ENCODE measurements around the gene FARP1.

FARP1 gene

GRCh38 chr13:98466634-98467236, 323.8 kb downstream of the FARP1 start:
- no peak for TF ChIP-seq FOXM1 (IDR thresholded peaks at IDR 0.05; ENCODE audit: borderline replicate concordance, low read depth)
- peak; percentile 48 for TF ChIP-seq RAD21 (IDR thresholded peaks at IDR 0.05; ENCODE audit: low read depth)

- no peak for TF ChIP-seq CREB1 (IDR thresholded peaks at IDR 0.05; ENCODE audit: low read depth)
- TF ChIP-seq RAD21 (IDR thresholded peaks at IDR 0.05; ENCODE audit: low read depth) = no peak
- no peak for TF ChIP-seq TCF12 (IDR thresholded peaks at IDR 0.05; ENCODE audit: low read depth)
- TF ChIP-seq NFIC (IDR thresholded peaks at IDR 0.05) = no peak
- no peak for TF ChIP-seq FOXM1 (IDR thresholded peaks at IDR 0.05; ENCODE audit: borderline replicate concordance, low read depth)
- TF ChIP-seq EP300 (IDR thresholded peaks at IDR 0.05; ENCODE audit: borderline replicate concordance) = no peak
- TF ChIP-seq CEBPB (IDR thresholded peaks at IDR 0.05) = no peak
Measured at GRCh38 chr13:98467263-98467985, 324.5 kb downstream of the FARP1 start.

GRCh38 chr13:98468361-98468760, 325.5 kb downstream of the FARP1 start:
- TF ChIP-seq RAD21 (IDR thresholded peaks at IDR 0.05; ENCODE audit: low read depth) = 0 out of 2 replicates have a peak, but pooled peaks have one; percentile 16
- no peak for TF ChIP-seq CEBPB (IDR thresholded peaks at IDR 0.05)
- TF ChIP-seq TCF12 (IDR thresholded peaks at IDR 0.05; ENCODE audit: low read depth) = no peak

- TF ChIP-seq TAF1 (IDR thresholded peaks at IDR 0.05; ENCODE audit: low read depth) = no peak
- TF ChIP-seq YY1 (IDR thresholded peaks at IDR 0.05; ENCODE audit: low read depth) = no peak
- TF ChIP-seq RAD21 (IDR thresholded peaks at IDR 0.05; ENCODE audit: low read depth) = no peak
Measured at GRCh38 chr13:98468929-98469328, 326.0 kb downstream of the FARP1 start.

- TF ChIP-seq MAX (IDR thresholded peaks at IDR 0.05) = no peak
- TF ChIP-seq TCF12 (IDR thresholded peaks at IDR 0.05; ENCODE audit: low read depth) = no peak
- no peak for TF ChIP-seq REST (IDR thresholded peaks at IDR 0.05; ENCODE audit: low read depth)
- TF ChIP-seq RAD21 (IDR thresholded peaks at IDR 0.05; ENCODE audit: low read depth) = no peak
Measured at GRCh38 chr13:98470920-98471319, 328.0 kb downstream of the FARP1 start.

GRCh38 chr13:98471934-98472333, 329.0 kb downstream of the FARP1 start:
- TF ChIP-seq USF1 (IDR thresholded peaks at IDR 0.05) (no peak), FOXM1 (IDR thresholded peaks at IDR 0.05; ENCODE audit: borderline replicate concordance, low read depth) (no peak), EGR1 (IDR thresholded peaks at IDR 0.05) (no peak), NFIC (IDR thresholded peaks at IDR 0.05) (no peak), CREB1 (IDR thresholded peaks at IDR 0.05; ENCODE audit: low read depth) (no peak), REST (IDR thresholded peaks at IDR 0.05; ENCODE audit: low read depth) (no peak), ZBTB7A (IDR thresholded peaks at IDR 0.05; ENCODE audit: low read depth) (no peak)

- TF ChIP-seq EGR1 (IDR thresholded peaks at IDR 0.05) (no peak), FOXM1 (IDR thresholded peaks at IDR 0.05; ENCODE audit: borderline replicate concordance, low read depth) (no peak)
Measured at GRCh38 chr13:98473135-98473787, 330.4 kb downstream of the FARP1 start.

GRCh38 chr13:98473788-98474144, 330.9 kb downstream of the FARP1 start:
- TF ChIP-seq USF1 (IDR thresholded peaks at IDR 0.05) (no peak), ZBTB7A (IDR thresholded peaks at IDR 0.05; ENCODE audit: low read depth) (no peak)
